ENCODE results near the gene CCL7.

Gene CCL7

GRCh38 chr17:34287875-34288274, 17.9 kb downstream of the CCL7 start:
- no peak for DNase-seq (ENCODE audit: low read depth, low spot score)

GRCh38 chr17:34290586-34290985, 20.6 kb downstream of the CCL7 start:
- no peak for DNase-seq (ENCODE audit: low read depth, low spot score)

- peak; percentile 41 for DNase-seq (ENCODE audit: low read depth, low spot score)
Measured at GRCh38 chr17:34291721-34292348, 21.8 kb downstream of the CCL7 start.

- DNase-seq (ENCODE audit: low read depth, low spot score): no peak
Measured at GRCh38 chr17:34299027-34299426, 29.0 kb downstream of the CCL7 start.

GRCh38 chr17:34299956-34300577, 30.0 kb downstream of the CCL7 start:
- peak; percentile 60 for DNase-seq (ENCODE audit: low read depth, low spot score)

GRCh38 chr17:34300652-34301370, 30.8 kb downstream of the CCL7 start:
- peak; percentile 84 for DNase-seq (ENCODE audit: low read depth, low spot score)

- no peak for DNase-seq (ENCODE audit: low read depth, low spot score)
Measured at GRCh38 chr17:34301986-34302385, 32.0 kb downstream of the CCL7 start.

- no peak for DNase-seq (ENCODE audit: low read depth, low spot score)
Measured at GRCh38 chr17:34302636-34303035, 32.6 kb downstream of the CCL7 start.

- no peak for DNase-seq (ENCODE audit: low read depth, low spot score)
Measured at GRCh38 chr17:34303606-34304005, 33.6 kb downstream of the CCL7 start.

- DNase-seq (ENCODE audit: low read depth, low spot score): no peak
Measured at GRCh38 chr17:34305061-34305460, 35.0 kb downstream of the CCL7 start.

- DNase-seq (ENCODE audit: low read depth, low spot score): peak; percentile 17
Measured at GRCh38 chr17:34305606-34306005, 35.6 kb downstream of the CCL7 start.

GRCh38 chr17:34306466-34306865, 36.4 kb downstream of the CCL7 start:
- peak; percentile 89 for DNase-seq (ENCODE audit: low read depth, low spot score)

GRCh38 chr17:34307110-34307509, 37.1 kb downstream of the CCL7 start:
- DNase-seq (ENCODE audit: low read depth, low spot score): no peak

- no peak for DNase-seq (ENCODE audit: low read depth, low spot score)
Measured at GRCh38 chr17:34308371-34308770, 38.4 kb downstream of the CCL7 start.

- DNase-seq (ENCODE audit: low read depth, low spot score): no peak
Measured at GRCh38 chr17:34311291-34311690, 41.3 kb downstream of the CCL7 start.

GRCh38 chr17:34312080-34312479, 42.1 kb downstream of the CCL7 start:
- no peak for DNase-seq (ENCODE audit: low read depth, low spot score)

GRCh38 chr17:34313164-34313563, 43.1 kb downstream of the CCL7 start:
- DNase-seq (ENCODE audit: low read depth, low spot score): no peak

GRCh38 chr17:34314279-34314678, 44.3 kb downstream of the CCL7 start:
- DNase-seq (ENCODE audit: low read depth, low spot score): no peak

GRCh38 chr17:34318474-34318873, 48.5 kb downstream of the CCL7 start:
- no peak for DNase-seq (ENCODE audit: low read depth, low spot score)

- no peak for DNase-seq (ENCODE audit: low read depth, low spot score)
Measured at GRCh38 chr17:34319039-34319483, 49.0 kb downstream of the CCL7 start, which contains the start of gene CCL8. Gene CCL8 (plus strand): TSS chr17:34319435. CDS start chr17:34319502, 67 bp downstream.

Data from astrocyte of the hippocampus (primary cell).